Ovary (tissue), 3 donors: Measurements from ENCODE around the gene SOAT2.
"Not testable (repeated sequence)": the region's sequence is repeated elsewhere in the genome, so short reads cannot be mapped to it uniquely, and the experiment has no call there.

Experiments used
- EP300 ChIP-seq: sonication (generic); formaldehyde crosslinking; IDR thresholded peaks from one replicate; pipeline ENCODE4 v1.6.1; 2017; ENCODE audit warnings: antibody characterized with exemption
- POLR2A ChIP-seq: fragments of 450-650 bp; IDR thresholded peaks from one replicate; pipeline ENCODE4 v1.6.1; 2017; ENCODE audit warnings: antibody characterized with exemption, mild to moderate bottlenecking, moderate library complexity
- TF ChIP-seq, protein P1 (sequence below), 3 donors: fragments of 450-650 bp in 2 of 3; fragments of 200-600 bp in 1 of 3; IDR thresholded peaks; one replicate each; pipeline versions ENCODE4 v1.5.1 to v1.8.0; 2016 to 2022; ENCODE audit warnings: antibody characterized with exemption in 3 of 3, mild to moderate bottlenecking in 1 of 3
- donor health status: DM: no; HTN: no; CAD: no.

DNA sequence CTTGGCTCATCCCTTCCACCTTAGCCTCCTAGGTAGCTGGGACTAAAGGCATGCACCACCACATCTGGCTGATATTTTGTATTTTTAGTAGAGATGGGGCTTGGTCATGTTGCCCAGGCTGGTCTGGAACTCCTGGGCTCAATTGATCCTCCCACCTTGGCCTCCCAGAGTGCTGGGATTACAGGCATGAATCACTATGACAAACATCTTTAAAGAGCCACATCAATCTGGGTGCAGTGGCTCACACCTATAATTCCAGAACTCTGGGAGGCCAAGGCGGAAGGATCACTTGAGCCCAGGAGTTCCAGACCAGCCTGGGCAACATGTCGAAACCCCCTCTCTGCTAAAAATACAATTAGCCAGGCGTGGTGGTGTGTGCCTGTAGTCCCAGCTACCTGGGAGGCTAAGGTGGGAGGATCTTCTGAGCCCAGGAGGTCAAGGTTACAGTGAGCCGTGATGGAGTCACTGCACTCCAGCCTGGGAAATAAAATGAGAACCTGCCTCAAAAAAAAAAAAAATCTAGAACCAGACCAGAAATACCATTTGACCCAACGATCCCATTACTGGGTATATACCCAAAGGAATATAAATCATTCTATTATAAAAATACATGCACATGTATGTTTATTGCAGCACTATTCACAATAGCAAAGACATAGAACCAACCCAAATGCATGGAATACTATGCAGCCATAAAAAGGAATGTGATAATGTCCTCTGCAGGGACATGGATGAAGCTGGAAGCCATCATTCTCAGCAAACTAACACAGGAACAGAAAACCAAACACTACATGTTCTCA is 8.3 kb upstream of the SOAT2 start:
- not testable (repeated sequence) for TF ChIP-seq POLR2A, EP300
- TF ChIP-seq, protein P1, sequence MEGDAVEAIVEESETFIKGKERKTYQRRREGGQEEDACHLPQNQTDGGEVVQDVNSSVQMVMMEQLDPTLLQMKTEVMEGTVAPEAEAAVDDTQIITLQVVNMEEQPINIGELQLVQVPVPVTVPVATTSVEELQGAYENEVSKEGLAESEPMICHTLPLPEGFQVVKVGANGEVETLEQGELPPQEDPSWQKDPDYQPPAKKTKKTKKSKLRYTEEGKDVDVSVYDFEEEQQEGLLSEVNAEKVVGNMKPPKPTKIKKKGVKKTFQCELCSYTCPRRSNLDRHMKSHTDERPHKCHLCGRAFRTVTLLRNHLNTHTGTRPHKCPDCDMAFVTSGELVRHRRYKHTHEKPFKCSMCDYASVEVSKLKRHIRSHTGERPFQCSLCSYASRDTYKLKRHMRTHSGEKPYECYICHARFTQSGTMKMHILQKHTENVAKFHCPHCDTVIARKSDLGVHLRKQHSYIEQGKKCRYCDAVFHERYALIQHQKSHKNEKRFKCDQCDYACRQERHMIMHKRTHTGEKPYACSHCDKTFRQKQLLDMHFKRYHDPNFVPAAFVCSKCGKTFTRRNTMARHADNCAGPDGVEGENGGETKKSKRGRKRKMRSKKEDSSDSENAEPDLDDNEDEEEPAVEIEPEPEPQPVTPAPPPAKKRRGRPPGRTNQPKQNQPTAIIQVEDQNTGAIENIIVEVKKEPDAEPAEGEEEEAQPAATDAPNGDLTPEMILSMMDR (IDR thresholded peaks at IDR 0.05), result not testable (repeated sequence)
